Transverse colon (tissue), 4 donors: ENCODE measurements around the gene GLTPD2.

Source experiments
- CTCF ChIP-seq, 5 experiments: fragments of 200-600 bp in 3 of 5; fragments of 450-650 bp in 2 of 5; sonication (generic) in 3 of 5; IDR thresholded peaks; 1 replicate in 2 of 5; 2 replicates in 3 of 5; pipeline ENCODE4 v1.5.1; 2016 to 2017; ENCODE audit warnings: antibody characterized with exemption in 5 of 5, inconsistent platforms in 3 of 5, mild to moderate bottlenecking in 2 of 5, moderate library complexity in 1 of 5
- POLR2A ChIP-seq: fragments of 450-650 bp; IDR thresholded peaks from one replicate; pipeline ENCODE4 v1.6.1; 2016; ENCODE audit warnings: antibody characterized with exemption, mild to moderate bottlenecking, moderate library complexity
- POLR2AphosphoS5 ChIP-seq, 3 donors: sonication (generic); formaldehyde crosslinking; IDR thresholded peaks; one replicate each; pipeline ENCODE4 v1.6.1; 2016; ENCODE audit warnings: antibody characterized with exemption in 3 of 3

- no peak for TF ChIP-seq CTCF (IDR thresholded peaks at IDR 0.05)
- TF ChIP-seq POLR2AphosphoS5 (IDR thresholded peaks at IDR 0.05) = no peak
- TF ChIP-seq POLR2A = no peak
These were observed at the start of gene GLTPD2 for GRCh38 chr17:4788807-4789700.
